ENCODE results near the gene SLC2A4RG. TPM values are rescaled to one million over a fixed set of nuclear protein-coding genes. Genes with fewer than 3 reads are reported as not detected.

SLC2A4RG gene
- total and polyA plus RNA-seq, 2 of the 13 experiments (the other 11 are each of a cell fraction or from before 2014, with no cell fraction given): 91.4 to 95.9 TPM

DNA sequence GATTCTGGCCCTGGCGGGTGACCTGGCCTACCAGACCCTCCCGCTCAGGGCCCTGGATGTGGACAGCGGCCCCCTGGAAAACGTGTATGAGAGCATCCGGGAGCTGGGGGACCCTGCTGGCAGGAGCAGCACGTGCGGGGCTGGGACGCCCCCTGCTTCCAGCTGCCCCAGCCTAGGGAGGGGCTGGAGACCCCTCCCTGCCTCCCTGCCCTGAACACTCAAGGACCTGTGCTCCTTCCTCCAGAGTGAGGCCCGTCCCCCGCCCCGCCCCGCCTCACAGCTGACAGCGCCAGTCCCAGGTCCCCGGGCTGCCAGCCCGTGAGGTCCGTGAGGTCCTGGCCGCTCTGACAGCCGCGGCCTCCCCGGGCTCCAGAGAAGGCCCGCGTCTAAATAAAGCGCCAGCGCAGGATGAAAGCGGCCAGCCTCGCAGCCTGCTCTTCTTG, 868 bp upstream of the SLC2A4RG start (continued):
- TF ChIP-seq ZFY (CRISPR knock-in tag; IDR thresholded peaks at IDR 0.05): 0 out of 2 replicates have a peak, but pooled peaks have one; percentile 5
- TF ChIP-seq NCOA5 (CRISPR knock-in tag; IDR thresholded peaks at IDR 0.05): peak; percentile 8; the same call in 1 of the 2 replicates
- peak; percentile 87 for TF ChIP-seq RBFOX2 (IDR thresholded peaks at IDR 0.05; ENCODE audit: low read depth, low read length)
- TF ChIP-seq ZNF253 (CRISPR knock-in tag; IDR thresholded peaks at IDR 0.05; ENCODE audit: borderline replicate concordance): no peak
- TF ChIP-seq ZNF564 (CRISPR knock-in tag; IDR thresholded peaks at IDR 0.05): 0 out of 2 replicates have a peak, but pooled peaks have one; percentile 22
- TF ChIP-seq BHLHE40 (IDR thresholded peaks at IDR 0.05; ENCODE audit: low read length): peak; percentile 70
- TF ChIP-seq DRAP1 (CRISPR knock-in tag; IDR thresholded peaks at IDR 0.05): no peak
- peak; percentile 95 for TF ChIP-seq RARG (CRISPR knock-in tag; IDR thresholded peaks at IDR 0.05; ENCODE audit: low read depth)
- peak; percentile 20 for TF ChIP-seq ZNF18 (CRISPR knock-in tag; IDR thresholded peaks at IDR 0.05; ENCODE audit: insufficient replicate concordance)
- TF ChIP-seq ZNF781 (CRISPR knock-in tag; IDR thresholded peaks at IDR 0.05; ENCODE audit: borderline replicate concordance, not compliant biosample characterization): peak; percentile 51
- TF ChIP-seq ZBTB37 (CRISPR knock-in tag; IDR thresholded peaks at IDR 0.05): peak; percentile 48; the same call in 1 of the 2 replicates
- TF ChIP-seq EED (CRISPR knock-in tag; IDR thresholded peaks at IDR 0.05): no peak
- TF ChIP-seq MTF2 (CRISPR knock-in tag; IDR thresholded peaks at IDR 0.05; ENCODE audit: borderline replicate concordance): 0 out of 2 replicates have a peak, but pooled peaks have one; percentile 70
- TF ChIP-seq, protein P1, sequence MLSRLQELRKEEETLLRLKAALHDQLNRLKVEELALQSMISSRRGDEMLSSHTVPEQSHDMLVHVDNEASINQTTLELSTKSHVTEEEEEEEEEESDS (CRISPR knock-in tag; IDR thresholded peaks at IDR 0.05; ENCODE audit: borderline replicate concordance): 0 out of 2 replicates have a peak, but pooled peaks have one; percentile 28
- peak; percentile 99 for TF ChIP-seq AGO2 (optimal IDR thresholded peaks at IDR 0.05; ENCODE audit: low read depth, low read length)
- TF ChIP-seq ZSCAN29 (CRISPR knock-in tag; conservative IDR thresholded peaks at IDR 0.05): no peak
- TF ChIP-seq, protein P2, sequence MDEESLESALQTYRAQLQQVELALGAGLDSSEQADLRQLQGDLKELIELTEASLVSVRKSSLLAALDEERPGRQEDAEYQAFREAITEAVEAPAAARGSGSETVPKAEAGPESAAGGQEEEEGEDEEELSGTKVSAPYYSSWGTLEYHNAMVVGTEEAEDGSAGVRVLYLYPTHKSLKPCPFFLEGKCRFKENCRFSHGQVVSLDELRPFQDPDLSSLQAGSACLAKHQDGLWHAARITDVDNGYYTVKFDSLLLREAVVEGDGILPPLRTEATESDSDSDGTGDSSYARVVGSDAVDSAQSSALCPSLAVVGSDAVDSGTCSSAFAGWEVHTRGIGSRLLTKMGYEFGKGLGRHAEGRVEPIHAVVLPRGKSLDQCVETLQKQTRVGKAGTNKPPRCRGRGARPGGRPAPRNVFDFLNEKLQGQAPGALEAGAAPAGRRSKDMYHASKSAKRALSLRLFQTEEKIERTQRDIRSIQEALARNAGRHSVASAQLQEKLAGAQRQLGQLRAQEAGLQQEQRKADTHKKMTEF (CRISPR knock-in tag; IDR thresholded peaks at IDR 0.05): peak; percentile 52
- TF ChIP-seq MIER2 (CRISPR knock-in tag; IDR thresholded peaks at IDR 0.05): 0 out of 2 replicates have a peak, but pooled peaks have one; percentile 17
- no peak for TF ChIP-seq CENPT (CRISPR knock-in tag; IDR thresholded peaks at IDR 0.05; ENCODE audit: low read depth)
- peak; percentile 1; the same call in 1 of the 2 replicates for TF ChIP-seq POLR2G (IDR thresholded peaks at IDR 0.05; ENCODE audit: low read depth, low read length)
- peak; percentile 54; the same call in 1 of the 2 replicates for TF ChIP-seq ZFP91 (CRISPR knock-in tag; IDR thresholded peaks at IDR 0.05; ENCODE audit: borderline replicate concordance)

Measured in HepG2 (cell line).